Left cardiac atrium (tissue), 4 donors: ENCODE results near the gene FBXO11. TPM values are rescaled to one million over a fixed set of nuclear protein-coding genes. Genes with fewer than 3 reads are reported as not detected.
"Not testable (repeated sequence)": the region's sequence is repeated elsewhere in the genome, so short reads cannot be mapped to it uniquely, and the experiment has no call there.

Experiments used
- ATAC-seq, 2 donors: fragments of 200-7000 bp; cut with Tn5 transposase; one replicate each; pipeline ENCODE4 v1.9.1; 2020; ENCODE audit warnings: mild to moderate bottlenecking in 2 of 2, moderate library complexity in 2 of 2
- DNase-seq: peaks from one replicate; pipeline ENCODE4 v3.0.0-alpha.2; 2020
- intact Hi-C, 2 donors: fragments of 100-400 bp; cut with DNase I; formaldehyde crosslinking; loops; one replicate each; pipeline versions ENCODE4 v1.14.1 to v1.15.1; 2022 to 2023
- total RNA-seq, 2 donors: library from RNA; stranded (reverse); fragmentation: NEBNext Ultra II Directional; extraction: Animal tissue kit (Norgen Biotek cat#: 25700); gene quantifications; one replicate each; pipeline ENCODE4 v1.2.1, GENCODE V29; 2021
- donor health status: DM: no; HTN: yes; CAD: no.
- donor health status: DM: no; HTN: yes; CAD: no; lungs with severe emphysema.
- donor health status: DM: yes; HTN: yes; CAD: no.
- donor health status: Dilated cardiomyopathy.

The FBXO11 gene
- total RNA-seq, 2 donors from 2014 or later: 42.9 to 48.5 TPM

DNA sequence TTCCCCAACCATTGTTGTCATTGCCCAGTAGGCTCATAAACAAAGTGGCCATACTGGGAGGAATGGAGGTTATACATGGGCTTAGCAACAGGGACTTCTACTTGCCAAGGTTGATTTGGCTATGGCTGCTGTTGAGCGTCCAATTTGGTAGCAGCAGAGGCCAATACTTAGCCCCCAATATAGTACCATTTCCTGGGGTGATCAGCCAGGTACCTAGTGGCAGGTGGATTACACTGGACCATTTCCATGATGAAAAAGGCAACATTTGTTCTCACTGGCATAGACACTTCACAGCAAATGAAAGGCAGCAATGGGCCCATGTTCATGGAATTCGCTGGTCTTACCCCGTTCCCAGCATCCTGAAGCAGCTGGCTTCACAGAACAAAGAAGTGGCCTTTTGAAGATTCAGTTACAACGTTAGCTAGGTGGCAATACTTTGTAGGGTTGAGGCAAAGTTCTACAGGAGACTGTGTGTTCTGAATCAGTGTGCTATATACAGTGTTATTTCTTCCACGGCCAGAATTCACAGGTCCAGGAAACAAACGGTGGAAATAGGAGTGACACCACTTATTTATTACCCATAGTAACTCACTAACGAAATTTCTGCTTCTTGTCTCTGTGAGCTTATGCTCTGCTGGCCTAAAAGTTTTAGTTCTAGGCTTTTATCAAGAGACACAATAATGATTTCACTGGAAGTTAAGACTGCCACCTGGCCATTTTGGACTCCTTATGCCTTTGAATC, 37.5 kb downstream of the FBXO11 start:
- intact Hi-C loops: loop anchor here in 1 of 2 donors (5.0 kb wide), 1 partner anchor 34 kb away; no protein-coding TSS in a partner anchor
- ATAC-seq: no peak
- DNase-seq: no peak

DNA sequence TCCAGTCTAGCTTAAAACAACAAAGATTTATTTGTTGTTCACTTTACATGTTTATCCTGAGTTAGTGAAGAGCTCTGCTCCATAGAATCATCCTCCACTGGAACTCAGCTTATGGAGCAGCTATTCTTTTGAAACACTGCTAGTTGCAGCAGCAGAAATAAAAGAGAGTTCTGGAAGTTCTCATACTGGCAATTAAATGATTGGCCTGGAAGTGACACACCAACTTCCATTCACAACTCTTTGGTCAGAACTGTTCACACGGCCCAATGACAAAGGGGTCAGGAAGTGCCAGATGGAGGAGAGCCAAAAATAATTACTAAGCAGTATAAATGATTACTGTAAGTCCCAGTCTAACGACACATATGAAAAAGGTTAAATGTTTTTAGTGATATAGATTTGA, 39.1 kb downstream of the FBXO11 start:
- no peak for DNase-seq

DNA sequence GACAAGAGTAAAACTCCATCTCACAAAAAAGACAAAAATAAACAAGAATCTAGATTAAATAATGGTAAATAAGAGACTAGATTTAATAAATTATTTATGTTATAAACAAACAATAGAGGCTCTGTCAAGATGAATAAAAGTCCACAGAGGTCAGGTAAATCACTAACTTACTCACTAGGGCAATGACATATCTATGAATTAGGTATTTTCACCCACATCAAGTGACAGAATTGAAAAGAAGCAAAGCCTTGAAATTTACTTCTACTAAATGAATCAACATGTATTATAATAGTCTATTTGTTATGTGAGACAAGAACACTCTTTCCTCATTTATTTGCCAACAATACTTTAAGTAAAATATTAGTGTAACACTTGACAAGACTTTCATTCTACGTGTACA, 41.7 kb downstream of the FBXO11 start:
- intact Hi-C loops: no loop called here
- DNase-seq: no peak
- no peak for ATAC-seq

More for the DNA sequence above, 39.1 kb downstream of the FBXO11 start:
- ATAC-seq: peak; percentile 88 to 89
- intact Hi-C loops: loop anchor here in 1 of 2 donors (5.0 kb wide), 1 partner anchor 35 kb away; no protein-coding TSS in a partner anchor

DNA sequence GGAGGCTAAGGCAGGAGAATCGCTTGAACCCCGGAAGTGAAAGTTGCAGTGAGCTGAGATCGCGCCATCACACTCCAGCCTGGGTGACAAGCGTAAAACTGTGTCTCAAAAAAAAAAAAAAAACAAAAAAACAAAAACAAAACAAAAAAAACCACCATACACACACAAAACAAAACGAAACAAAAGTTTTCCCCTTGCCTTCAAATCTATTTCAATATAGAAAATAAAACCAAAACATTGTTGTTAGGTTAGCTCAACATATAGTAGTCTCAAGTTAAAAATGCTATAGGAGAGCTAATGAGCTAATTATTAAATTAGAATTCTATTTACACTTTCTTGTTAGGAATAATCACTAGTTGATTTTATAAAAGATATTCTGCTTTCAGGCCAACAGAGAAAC, 43.3 kb downstream of the FBXO11 start:
- intact Hi-C loops: no loop called here
- ATAC-seq (no peak), DNase-seq (no peak)

DNA sequence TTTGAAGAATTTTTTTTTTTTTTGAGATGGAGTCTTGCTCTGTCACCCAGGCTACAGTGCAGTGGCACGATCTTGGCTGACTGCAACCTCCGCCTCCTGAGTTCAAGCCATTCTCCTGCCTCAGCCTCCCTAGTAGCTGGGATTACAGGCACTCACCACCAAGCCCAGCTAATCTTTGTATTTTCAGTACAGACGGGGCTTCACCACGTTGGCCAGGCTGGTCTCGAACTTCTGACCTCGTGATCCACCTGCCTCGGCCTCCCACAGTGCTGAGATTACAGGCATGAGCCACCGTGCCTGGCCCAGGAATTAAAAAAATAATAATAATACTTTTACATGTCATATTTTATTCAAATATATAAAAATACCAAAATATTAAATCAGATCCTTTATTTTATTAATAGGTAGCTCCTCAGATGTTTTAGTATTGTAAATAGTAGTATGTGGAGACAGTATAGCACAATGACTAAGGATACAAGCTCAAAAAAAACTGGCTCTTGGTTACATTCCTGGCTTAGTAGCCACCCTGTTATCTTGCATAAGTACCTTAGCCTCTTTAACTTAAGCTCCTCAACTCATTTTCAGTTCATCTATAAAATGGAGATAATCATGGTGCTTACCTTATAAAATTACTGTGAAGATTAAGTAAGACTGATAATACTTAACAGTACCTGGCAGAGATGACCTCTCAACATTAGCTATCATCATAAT, 53.1 kb downstream of the FBXO11 start:
- intact Hi-C loops, DNase-seq: not testable (repeated sequence)
- ATAC-seq: peak in 1 of 2 donors; percentile 54

DNA sequence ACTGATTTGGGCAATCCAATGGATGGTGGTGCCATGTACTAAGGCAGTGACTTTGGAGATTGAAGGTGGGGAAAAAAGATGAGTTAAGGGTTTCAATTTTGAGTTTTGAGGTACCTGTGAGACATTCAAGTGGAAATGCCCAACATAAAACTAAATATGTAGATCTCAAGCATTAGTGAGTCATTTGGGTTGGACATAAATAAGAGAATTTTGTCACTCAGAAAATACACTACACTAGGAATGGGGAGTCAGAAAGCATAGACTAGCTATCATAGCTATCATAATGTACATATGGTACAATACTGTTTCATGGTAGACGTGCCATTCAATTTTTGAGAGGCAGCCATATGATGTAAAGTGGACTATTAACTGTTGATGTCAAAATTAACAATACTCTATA, 56.1 kb downstream of the FBXO11 start:
- intact Hi-C loops: no loop called here
- ATAC-seq (no peak), DNase-seq (no peak)

DNA sequence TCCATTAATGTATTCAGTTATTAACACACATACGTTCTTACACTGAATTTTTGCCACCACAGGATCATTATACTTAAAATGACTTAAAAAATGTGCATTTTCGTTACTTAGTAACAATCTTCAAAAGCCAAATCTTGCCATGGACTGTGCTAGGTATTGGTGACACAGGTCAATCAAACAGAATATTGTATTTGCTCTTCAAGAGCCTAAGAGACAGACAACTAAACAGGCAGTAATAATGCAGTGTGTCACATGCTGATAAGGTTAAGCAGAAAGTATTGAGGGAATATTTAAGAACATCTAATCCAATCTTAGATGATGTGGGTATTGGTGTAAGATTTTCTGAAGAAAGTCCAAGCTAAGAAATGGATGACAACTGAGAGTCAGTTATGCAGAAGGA, 56.9 kb downstream of the FBXO11 start:
- DNase-seq (no peak), ATAC-seq (no peak)
- intact Hi-C loops: no loop called here

DNA sequence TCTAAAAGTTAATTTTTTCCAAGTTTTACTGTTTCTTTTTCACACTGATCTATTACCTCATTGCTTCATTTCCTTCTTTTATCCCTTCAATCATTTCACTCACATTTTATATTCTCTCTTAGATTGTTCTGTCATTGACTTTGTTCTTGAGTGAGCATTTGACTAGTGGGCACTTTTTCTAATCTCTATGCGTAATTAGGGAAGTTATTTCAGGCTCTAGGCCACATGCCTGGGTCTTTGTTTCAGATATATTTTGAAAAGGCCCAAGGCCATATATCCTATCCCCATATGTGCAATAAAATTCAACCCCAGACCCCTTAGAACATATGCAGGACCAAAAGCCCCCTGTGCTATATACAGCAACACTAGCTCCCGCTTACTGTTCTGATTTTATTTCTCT, 62.1 kb downstream of the FBXO11 start:
- intact Hi-C loops: no loop called here
- peak in 1 of 2 donors; percentile 27 for ATAC-seq

DNA sequence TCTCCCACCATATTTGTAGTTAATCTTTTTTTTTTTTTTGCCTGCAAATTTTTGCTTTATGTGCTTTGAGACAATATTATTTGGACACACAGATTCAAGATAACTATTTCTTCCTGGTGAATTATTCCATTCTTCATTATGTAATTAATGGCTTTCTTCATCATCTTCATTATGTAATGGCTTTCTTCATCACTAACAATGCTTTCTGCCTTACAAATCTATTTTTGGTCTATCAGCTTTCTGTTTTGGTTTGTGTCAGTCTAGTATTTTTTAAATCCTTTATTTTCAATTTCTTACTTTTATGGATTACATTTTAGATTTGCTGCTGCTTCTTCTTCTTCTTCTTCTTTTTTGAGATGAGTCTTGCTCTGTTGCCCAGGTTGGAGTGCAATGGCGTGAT, 62.9 kb downstream of the FBXO11 start:
- DNase-seq (no peak), ATAC-seq (no peak)
- intact Hi-C loops: no loop called here

More for the DNA sequence above, 62.1 kb downstream of the FBXO11 start:
- DNase-seq: no peak

DNA sequence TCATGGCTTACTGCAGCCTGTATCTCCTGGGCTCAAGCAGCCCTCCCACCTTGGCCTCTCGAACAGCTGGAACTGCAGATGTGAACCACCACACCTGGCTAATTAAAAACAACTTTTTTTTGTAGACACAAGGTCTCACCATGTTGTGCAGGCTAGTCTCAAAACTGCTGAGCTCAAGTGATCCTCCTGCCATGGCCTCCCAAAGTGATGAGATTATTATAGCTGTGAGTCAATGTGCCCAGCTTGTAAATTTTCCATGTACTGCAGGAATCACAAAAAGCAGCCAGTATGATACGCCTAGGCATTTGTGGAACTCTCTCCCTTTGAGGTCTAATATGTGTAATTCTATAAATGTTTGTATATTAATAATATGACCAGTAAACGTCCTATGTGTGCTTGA, 63.5 kb downstream of the FBXO11 start:
- DNase-seq (no peak), ATAC-seq (no peak)
- intact Hi-C loops: no loop called here

DNA sequence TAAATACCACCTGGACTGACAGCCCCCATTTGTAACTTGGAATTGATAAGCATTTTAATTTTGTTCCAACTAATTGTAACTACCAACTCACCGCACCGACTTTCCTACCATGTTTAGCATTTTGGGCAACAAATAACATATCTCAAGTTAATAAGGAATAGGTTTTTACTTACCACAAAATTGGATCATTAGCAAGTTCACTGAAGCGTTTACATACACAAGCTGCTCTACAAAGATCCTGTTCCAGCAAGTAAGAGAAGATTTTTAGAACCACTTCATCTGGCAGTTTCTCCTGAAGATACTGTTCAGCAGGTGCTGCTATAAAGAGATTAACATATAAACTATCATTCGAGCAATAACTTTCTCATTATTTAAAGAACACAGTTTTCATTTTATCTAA, 67.6 kb downstream of the FBXO11 start:
- intact Hi-C loops: no loop called here
- DNase-seq (no peak), ATAC-seq (no peak)

DNA sequence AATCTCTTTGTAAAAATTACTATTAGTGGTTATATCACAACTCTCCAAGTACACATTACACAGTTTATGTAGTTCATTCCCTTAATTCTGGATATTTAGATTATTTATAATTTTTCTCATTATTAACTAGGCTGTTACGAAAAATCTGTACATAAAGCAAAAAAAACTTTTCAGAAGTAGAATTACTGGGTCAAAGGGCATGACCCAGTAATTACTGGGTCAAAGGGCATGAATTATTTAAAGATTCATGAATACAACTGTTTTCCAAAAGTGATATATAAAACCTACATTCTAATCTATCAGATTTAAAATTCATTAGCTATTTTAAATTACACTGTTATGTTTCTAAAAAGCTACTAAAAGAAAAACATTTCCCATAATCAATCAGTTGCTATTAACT, 68.0 kb downstream of the FBXO11 start:
- no peak for DNase-seq

DNA sequence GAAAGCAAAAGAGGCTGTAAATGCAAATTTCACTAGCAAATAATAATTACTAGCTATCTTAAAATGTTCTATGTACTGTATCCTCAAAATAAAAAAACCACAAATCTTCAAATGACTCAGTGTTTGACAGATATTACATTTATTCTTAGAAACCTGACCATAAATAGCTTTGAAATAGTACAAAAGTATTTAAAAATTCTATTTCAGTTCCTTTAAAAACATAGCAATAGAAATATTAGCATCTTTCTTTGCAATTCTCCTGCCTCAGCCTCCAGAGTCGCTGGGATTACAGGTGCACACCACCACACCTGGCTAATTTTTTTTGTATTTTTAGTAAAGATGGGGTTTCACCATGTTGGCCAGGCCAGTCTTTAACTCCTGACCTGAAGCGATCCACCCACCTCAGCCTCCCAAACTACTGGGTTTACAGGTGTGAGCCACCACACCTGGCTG, 72.8 kb downstream of the FBXO11 start:
- no peak for DNase-seq
- intact Hi-C loops: no loop called here
- no peak for ATAC-seq

More for the DNA sequence above, 68.0 kb downstream of the FBXO11 start:
- ATAC-seq: no peak
- intact Hi-C loops: no loop called here

DNA sequence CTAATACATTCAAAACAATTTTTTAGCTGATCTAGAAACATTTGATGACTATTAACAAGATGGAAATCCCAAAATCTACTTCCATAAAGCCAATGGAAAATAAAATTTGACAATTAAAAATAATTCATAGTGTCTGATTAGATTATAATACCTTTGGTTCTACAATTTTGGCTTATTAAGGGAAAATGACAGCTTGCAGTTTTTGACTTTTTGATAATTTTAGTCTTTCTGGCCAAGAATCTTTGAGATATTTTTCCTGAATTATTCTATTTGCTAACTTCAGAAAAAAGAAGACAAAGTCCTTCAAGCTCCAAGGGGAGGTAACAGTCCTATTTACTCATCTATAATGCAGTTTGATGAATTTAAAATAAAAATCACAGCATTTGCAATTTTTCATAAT, 83.8 kb downstream of the FBXO11 start:
- ATAC-seq: no peak

DNA sequence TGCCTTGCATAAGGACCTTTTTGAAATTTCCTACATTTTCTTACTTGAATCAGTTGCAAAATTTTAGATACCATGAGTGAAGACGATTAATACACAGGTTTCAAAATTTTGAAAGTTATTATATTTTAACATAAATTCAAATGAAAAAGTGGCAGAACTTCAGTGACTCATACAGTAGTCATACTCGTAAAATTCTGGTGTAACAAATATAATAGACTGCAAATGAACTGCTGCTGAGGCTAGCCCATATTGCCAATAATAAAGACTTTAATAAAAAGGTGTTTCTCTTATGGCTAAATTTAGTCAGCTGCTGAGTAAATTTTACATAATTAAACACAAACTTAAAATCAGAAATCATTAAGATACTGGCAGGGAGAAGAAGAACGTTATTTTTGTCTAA, 86.5 kb downstream of the FBXO11 start:
- intact Hi-C loops: no loop called here
- DNase-seq (no peak), ATAC-seq (no peak)

More for the DNA sequence above, 83.8 kb downstream of the FBXO11 start:
- DNase-seq: no peak
- intact Hi-C loops: no loop called here

DNA sequence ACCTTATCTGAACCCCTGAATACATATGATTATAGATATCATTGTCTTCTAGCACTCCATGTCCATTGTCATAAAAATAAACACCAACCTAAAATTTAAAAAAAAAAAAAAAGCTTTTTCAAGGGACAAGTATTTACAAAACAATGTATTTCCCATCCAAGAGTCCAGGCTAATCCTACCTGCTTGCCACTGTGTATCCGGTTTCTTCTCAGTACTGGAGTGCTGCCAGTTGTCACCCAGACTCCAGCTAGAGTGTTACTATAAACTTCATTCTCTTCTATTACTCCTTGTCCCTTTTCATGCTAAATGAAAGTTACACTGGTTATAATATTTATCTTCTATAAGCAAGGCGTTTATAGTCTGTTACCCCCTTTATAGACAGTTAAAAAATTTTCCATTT, 87.5 kb downstream of the FBXO11 start:
- no peak for ATAC-seq
- intact Hi-C loops: no loop called here
- no peak for DNase-seq

DNA sequence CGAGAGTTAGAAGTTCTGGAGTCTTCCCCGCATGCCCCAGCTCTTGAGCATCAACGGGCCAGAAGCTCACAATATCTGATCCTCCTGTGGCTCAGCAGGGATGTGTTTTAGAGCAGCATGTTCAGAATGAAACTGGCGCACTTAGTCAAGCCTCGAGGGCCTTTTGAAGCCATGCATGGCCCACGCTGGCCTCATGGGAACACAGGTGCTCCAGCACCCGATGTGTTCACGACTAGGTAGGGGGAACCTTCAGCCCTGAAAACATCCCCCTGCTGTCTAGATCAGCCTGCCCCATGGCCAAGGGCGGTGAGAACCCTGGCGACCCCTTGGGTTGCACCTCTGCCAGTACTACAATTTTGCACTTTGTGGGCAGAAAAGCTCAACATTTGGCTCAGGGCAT, 90.5 kb downstream of the FBXO11 start:
- DNase-seq: no peak
- intact Hi-C loops: no loop called here
- no peak for ATAC-seq

DNA sequence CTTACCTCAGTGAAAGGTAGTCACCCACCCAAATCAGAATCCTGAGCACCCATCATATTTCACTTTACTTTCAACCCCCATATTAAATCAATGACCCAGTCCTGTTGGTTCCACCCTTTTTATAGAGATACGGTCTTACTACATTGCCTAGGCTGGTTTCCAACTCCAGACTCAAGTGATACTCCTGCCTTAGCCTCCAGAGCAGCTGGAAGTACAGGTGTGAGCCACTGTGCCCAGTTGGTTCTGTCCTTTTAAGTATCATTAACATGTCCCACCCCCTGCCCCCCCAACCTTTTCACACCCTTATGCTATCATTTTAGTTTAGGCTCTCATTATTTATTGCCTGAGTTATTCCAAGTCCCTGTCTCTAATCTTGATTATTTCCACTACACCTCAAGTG, 94.6 kb downstream of the FBXO11 start:
- DNase-seq: no peak
- intact Hi-C loops: no loop called here
- no peak for ATAC-seq

DNA sequence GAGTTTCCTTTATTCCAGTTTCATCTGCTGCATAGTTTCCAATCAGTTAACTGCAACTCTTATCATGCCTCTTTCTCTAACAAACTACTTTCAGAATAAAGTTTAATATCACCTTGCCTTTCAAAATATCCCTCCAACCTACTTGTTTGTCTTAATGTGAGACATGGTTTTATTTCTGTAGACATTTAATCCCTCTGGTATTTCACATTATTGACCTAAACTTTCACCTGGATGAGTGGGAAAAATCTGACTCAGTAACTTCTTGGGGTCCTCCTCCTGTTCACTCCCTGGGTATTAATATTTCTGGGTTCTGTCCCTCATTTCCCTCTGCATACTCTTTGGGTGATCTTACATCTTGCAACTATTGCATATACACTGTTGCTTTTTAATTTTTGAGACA, 95.4 kb downstream of the FBXO11 start:
- ATAC-seq: no peak
- no peak for DNase-seq
- intact Hi-C loops: no loop called here

DNA sequence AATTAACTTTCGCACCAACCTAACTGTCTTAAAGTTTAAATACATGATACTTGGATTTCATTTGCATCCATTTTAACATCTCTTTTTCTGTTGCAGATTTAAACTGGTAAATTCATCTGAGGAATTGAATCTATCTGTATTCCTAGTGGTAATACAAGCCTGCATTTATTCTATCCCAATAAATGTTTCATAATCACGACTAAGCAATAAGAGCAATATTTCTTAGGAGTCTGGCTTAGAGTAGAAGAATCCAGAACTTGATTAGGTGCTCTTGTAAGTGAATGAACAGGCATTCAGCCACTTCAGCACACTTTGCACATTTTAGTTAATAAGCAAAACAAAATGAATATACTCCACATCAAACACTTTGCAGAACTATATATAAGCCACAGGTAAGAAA, 96.4 kb downstream of the FBXO11 start:
- DNase-seq (no peak), ATAC-seq (no peak)
- intact Hi-C loops: loop anchor here in 1 of 2 donors (10.0 kb wide), 1 partner anchor 95 kb away; the partner anchor contains the start of gene FBXO11
